Astrocyte of the cerebellum (primary cell): Measurements from ENCODE around the gene TNFRSF12A.

Source experiments
- DNase-seq: peaks from one replicate; pipeline ENCODE4 v3.0.0-alpha.2; 2011; ENCODE audit warnings: low read depth
- H3K4me3 ChIP-seq: 2 replicates; pipeline ENCODE4 v1.5.1; 2011; ENCODE audit warnings: mild to moderate bottlenecking, low read depth, low read length, moderate library complexity
- in situ Hi-C: cut with HindIII; loops from 2 replicates; pipeline ENCODE4 v1.10.0; 2017; ENCODE audit warnings: low sequenced_read_pairs
- TF ChIP-seq, protein P1 (sequence below): IDR thresholded peaks from 2 replicates; pipeline ENCODE4 v1.5.1; 2012; ENCODE audit warnings: low read length, low read depth, moderate library complexity, mild to moderate bottlenecking; ENCODE audit errors: missing control alignments

Gene TNFRSF12A

DNA sequence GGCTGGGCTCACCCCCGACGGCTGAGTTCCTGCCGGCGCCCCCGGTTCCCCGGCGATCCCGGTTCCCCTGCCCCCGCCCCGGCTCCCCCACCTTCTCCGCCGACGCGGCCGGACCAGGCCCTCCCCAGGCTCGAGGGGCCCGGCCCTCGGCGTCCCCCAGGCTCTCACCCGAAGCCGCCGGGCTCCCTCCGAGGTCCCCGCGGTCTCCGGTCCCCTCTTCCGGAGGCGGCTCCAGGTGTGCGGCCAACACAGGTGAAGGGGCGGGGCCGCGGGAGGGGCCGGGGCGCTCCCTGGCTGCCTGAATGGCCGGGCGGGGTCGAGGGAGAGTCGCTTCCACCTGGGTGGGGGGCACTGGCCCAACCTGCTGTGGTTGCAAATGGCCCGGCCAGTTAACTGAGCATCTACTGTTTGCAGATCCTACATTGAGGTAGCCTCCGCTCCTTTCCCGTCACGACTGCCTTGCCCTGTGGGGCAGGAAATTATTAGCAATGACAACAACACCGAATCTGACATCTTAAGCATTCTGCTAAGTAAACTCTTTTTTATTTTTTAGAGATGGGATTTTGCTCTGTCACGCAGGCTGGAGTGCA, 16.7 kb downstream of the TNFRSF12A start, which contains the start of gene BICDL2:
Gene BICDL2, minus strand, starts transcription at position 219 of the 590 bp plus-strand sequence. CDS start 1,448 bp downstream, outside the sequence.
- DNase-seq = no peak
- in situ Hi-C loops = no loop called here
- TF ChIP-seq, protein P1, sequence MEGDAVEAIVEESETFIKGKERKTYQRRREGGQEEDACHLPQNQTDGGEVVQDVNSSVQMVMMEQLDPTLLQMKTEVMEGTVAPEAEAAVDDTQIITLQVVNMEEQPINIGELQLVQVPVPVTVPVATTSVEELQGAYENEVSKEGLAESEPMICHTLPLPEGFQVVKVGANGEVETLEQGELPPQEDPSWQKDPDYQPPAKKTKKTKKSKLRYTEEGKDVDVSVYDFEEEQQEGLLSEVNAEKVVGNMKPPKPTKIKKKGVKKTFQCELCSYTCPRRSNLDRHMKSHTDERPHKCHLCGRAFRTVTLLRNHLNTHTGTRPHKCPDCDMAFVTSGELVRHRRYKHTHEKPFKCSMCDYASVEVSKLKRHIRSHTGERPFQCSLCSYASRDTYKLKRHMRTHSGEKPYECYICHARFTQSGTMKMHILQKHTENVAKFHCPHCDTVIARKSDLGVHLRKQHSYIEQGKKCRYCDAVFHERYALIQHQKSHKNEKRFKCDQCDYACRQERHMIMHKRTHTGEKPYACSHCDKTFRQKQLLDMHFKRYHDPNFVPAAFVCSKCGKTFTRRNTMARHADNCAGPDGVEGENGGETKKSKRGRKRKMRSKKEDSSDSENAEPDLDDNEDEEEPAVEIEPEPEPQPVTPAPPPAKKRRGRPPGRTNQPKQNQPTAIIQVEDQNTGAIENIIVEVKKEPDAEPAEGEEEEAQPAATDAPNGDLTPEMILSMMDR = no peak
- no peak within 1 kb of the TSS for H3K4me3 ChIP-seq

GRCh38 chr16:3038256-3038655, 18.1 kb downstream of the TNFRSF12A start:
- no peak overlapping the region for H3K4me3 ChIP-seq
- TF ChIP-seq, protein P1 = no peak
- no peak for DNase-seq
- in situ Hi-C loops = no loop called here

DNA sequence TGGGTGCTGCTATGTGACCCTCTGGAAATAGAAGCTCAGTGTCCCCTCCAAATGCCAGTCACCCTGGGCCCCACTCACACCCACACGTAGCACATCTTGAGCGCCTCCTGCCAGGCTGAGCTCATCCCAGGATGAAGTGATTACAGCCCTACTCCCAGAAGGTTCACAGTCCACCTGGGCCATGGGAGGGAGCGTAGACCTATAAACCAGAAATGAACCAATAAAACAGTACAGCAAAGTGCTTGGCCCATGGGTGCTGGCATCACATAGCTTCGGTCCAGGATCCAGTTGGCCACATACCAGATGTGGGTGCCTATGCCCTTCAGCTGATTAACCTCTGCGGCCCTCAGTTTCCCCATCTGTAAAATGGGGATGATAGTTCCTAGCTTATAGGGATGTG, 18.7 kb downstream of the TNFRSF12A start:
- no peak overlapping the region for H3K4me3 ChIP-seq
- in situ Hi-C loops = no loop called here
- TF ChIP-seq, protein P1 = no peak
- no peak for DNase-seq

- DNase-seq = no peak
- in situ Hi-C loops = no loop called here
- TF ChIP-seq, protein P1 = no peak
- no peak overlapping the region for H3K4me3 ChIP-seq
These were observed 22.2 kb downstream of the TNFRSF12A start for GRCh38 chr16:3042376-3042775.

GRCh38 chr16:3044708-3045107, 24.5 kb downstream of the TNFRSF12A start:
- no peak overlapping the region for H3K4me3 ChIP-seq
- TF ChIP-seq, protein P1 = no peak

DNA sequence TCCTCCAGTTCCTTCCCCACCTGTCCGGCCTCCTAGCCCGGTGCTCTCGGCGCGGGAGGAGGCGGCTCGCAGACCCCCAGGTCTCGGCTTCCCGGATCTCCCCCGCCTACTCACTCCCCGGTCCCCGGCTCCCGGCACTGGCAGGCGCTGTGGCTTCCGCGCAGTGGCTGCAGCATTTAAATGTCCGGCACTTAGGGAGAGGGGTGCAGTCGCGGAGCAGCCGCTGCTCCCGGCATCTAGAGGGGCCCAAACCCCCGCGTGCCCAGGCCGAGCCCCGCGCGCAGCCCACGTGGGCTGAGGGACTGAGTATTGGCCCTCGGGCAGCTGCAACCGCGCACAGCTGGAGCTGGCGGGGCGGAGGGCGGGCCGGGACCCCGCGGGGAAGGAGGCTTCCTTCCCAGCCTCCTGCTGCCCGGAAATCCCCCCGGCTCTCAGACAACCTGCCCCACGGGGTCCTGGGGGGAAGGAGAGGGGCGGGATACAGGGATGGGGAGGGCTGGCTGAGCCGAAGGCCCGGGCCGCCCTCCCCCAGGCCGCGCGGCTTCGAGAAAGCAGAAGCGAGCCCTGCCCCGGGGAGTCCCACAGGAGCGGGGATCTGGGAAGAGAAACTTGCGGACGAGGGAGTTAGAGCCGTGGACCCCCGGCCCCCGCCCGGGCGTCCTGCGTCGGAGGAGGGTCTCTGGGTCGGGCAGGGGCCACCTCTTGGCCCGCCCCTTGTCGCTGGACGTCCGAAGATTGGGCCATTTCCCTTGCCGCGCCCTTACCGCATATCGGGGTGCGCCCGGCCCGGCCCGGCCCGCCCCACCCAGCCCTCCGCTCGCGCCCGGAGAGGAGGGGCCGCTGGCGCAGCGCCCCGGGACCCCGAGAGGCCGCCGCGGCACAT, 25.8 kb downstream of the TNFRSF12A start, which contains the start of gene MMP25:
Gene MMP25, plus strand, starts transcription at position 804 of the 883 bp plus-strand sequence. CDS start 357 bp downstream, outside the sequence.
- in situ Hi-C loops = loop anchor here (5.0 kb wide), 1 partner anchor 81 kb away; no protein-coding TSS in a partner anchor
- no peak for DNase-seq
- H3K4me3 ChIP-seq = peak within 1 kb of the TSS; percentile 39
- TF ChIP-seq, protein P1 = no peak

More at GRCh38 chr16:3044708-3045107, 24.5 kb downstream of the TNFRSF12A start:
- DNase-seq = no peak
- in situ Hi-C loops = loop anchor here (5.0 kb wide), 1 partner anchor 83 kb away; no protein-coding TSS in a partner anchor
